Measurements from ENCODE around the gene MOXD1.

MOXD1 gene

GRCh38 chr6:132399376-132400074 is 1.8 kb downstream of the MOXD1 start:
- ATAC-seq = no peak

GRCh38 chr6:132395015-132395597 is 6.2 kb downstream of the MOXD1 start:
- no peak for ATAC-seq

GRCh38 chr6:132392792-132393191 is 8.5 kb downstream of the MOXD1 start:
- no peak for ATAC-seq

GRCh38 chr6:132392270-132392646 is 9.0 kb downstream of the MOXD1 start:
- no peak for ATAC-seq

GRCh38 chr6:132391391-132392269 is 9.6 kb downstream of the MOXD1 start:
- no peak for ATAC-seq

GRCh38 chr6:132390451-132390850 is 10.8 kb downstream of the MOXD1 start:
- no peak for ATAC-seq

GRCh38 chr6:132390017-132390416 is 11.3 kb downstream of the MOXD1 start:
- no peak for ATAC-seq

- no peak for ATAC-seq
Observed at GRCh38 chr6:132388291-132388690, 13.0 kb downstream of the MOXD1 start.

GRCh38 chr6:132382630-132383175 is 18.6 kb downstream of the MOXD1 start:
- ATAC-seq = no peak

- ATAC-seq = no peak
Observed at GRCh38 chr6:132381381-132381780, 19.9 kb downstream of the MOXD1 start.

- ATAC-seq = no peak
Observed at GRCh38 chr6:132380358-132381029, 20.8 kb downstream of the MOXD1 start.

GRCh38 chr6:132369526-132369925 is 31.7 kb downstream of the MOXD1 start:
- no peak for ATAC-seq

- ATAC-seq = no peak
Observed at GRCh38 chr6:132368916-132369481, 32.3 kb downstream of the MOXD1 start.

- ATAC-seq = peak; percentile 73 to 75
Observed at GRCh38 chr6:132365281-132365907, 35.9 kb downstream of the MOXD1 start.

GRCh38 chr6:132364306-132365074 is 36.8 kb downstream of the MOXD1 start:
- no peak for ATAC-seq

- peak in 1 of 2 donors; percentile 35 for ATAC-seq
Observed at GRCh38 chr6:132362442-132363185, 38.7 kb downstream of the MOXD1 start.

GRCh38 chr6:132361101-132361500 is 40.2 kb downstream of the MOXD1 start:
- ATAC-seq = no peak

GRCh38 chr6:132359886-132360285 is 41.4 kb downstream of the MOXD1 start:
- no peak for ATAC-seq

- no peak for ATAC-seq
Observed at GRCh38 chr6:132357120-132357519, 44.2 kb downstream of the MOXD1 start.

GRCh38 chr6:132354517-132355167 is 46.6 kb downstream of the MOXD1 start:
- peak in 1 of 2 donors; percentile 53 for ATAC-seq

All from activated CD4-positive, CD25-positive, alpha-beta regulatory T cell treated with anti-CD3 and anti-CD28 coated beads, Interleukin-2, amount 50 U/mL, for 24 hours (primary cell).